SHP77 (cell line): ENCODE measurements around the gene CEACAM5.
A peak's percentile ranks its signal among the peaks of the same experiment; 100 is the strongest.

ENCODE experiments used
- DNase-seq, 2 experiments: peaks; one replicate each; lab custom pipeline; 2025; lab: John Stamatoyannopoulos, UW

CEACAM5 gene

GRCh38 chr19:41708481-41708880 lies at the start of gene CEACAM5:
CEACAM5 (plus strand) TSS chr19:41708626; CDS start chr19:41708732, 106 bp downstream.
- DNase-seq = no peak

- DNase-seq = no peak
Observed at GRCh38 chr19:41666075-41666474, 42.4 kb upstream of the CEACAM5 start.

- DNase-seq = no peak
Observed at GRCh38 chr19:41668315-41668714, 40.1 kb upstream of the CEACAM5 start.

- no peak for DNase-seq
Observed at GRCh38 chr19:41670755-41671154, 37.7 kb upstream of the CEACAM5 start.

- DNase-seq = no peak
Observed at GRCh38 chr19:41671486-41671885, 36.9 kb upstream of the CEACAM5 start.

- DNase-seq = no peak
Observed at GRCh38 chr19:41682437-41682836, 26.0 kb upstream of the CEACAM5 start.

- DNase-seq = no peak
Observed at GRCh38 chr19:41687419-41687818, 21.0 kb upstream of the CEACAM5 start.

GRCh38 chr19:41688098-41688497 lies 20.3 kb upstream of the CEACAM5 start, which contains the start of gene CEACAM7:
CEACAM7 (minus strand) TSS chr19:41688270; CDS start chr19:41688165, 105 bp downstream.
- DNase-seq = no peak

- no peak for DNase-seq
Observed at GRCh38 chr19:41688687-41689086, 19.7 kb upstream of the CEACAM5 start.

GRCh38 chr19:41689993-41690800 lies 18.2 kb upstream of the CEACAM5 start:
- no peak for DNase-seq

GRCh38 chr19:41690801-41691065 lies 17.7 kb upstream of the CEACAM5 start:
- DNase-seq = no peak

- peak; percentile 21 to 29 for DNase-seq
Observed at GRCh38 chr19:41691268-41691970, 17.0 kb upstream of the CEACAM5 start.

- no peak for DNase-seq
Observed at GRCh38 chr19:41694196-41694595, 14.2 kb upstream of the CEACAM5 start.

GRCh38 chr19:41694831-41695635 lies 13.4 kb upstream of the CEACAM5 start:
- no peak for DNase-seq

- no peak for DNase-seq
Observed at GRCh38 chr19:41695745-41696144, 12.7 kb upstream of the CEACAM5 start.

- DNase-seq = no peak
Observed at GRCh38 chr19:41696402-41697197, 11.8 kb upstream of the CEACAM5 start.

- DNase-seq = no peak
Observed at GRCh38 chr19:41697198-41697855, 11.1 kb upstream of the CEACAM5 start.

- DNase-seq = no peak
Observed at GRCh38 chr19:41698746-41699230, 9.6 kb upstream of the CEACAM5 start.

GRCh38 chr19:41699231-41699967 lies 9.0 kb upstream of the CEACAM5 start:
- DNase-seq = no peak

- DNase-seq = no peak
Observed at GRCh38 chr19:41699968-41700323, 8.5 kb upstream of the CEACAM5 start.
